ENCODE measurements around the gene RNF157.
A peak's percentile ranks its signal among the peaks of the same experiment; 100 is the strongest.

The RNF157 gene

GRCh38 chr17:76121932-76122430, 118.3 kb downstream of the RNF157 start:
- TF ChIP-seq ZFX (IDR thresholded peaks at IDR 0.05) (no peak), CTCF (conservative IDR thresholded peaks at IDR 0.05) (no peak)
- H3K27ac ChIP-seq: peak overlapping the region; percentile 29

DNA sequence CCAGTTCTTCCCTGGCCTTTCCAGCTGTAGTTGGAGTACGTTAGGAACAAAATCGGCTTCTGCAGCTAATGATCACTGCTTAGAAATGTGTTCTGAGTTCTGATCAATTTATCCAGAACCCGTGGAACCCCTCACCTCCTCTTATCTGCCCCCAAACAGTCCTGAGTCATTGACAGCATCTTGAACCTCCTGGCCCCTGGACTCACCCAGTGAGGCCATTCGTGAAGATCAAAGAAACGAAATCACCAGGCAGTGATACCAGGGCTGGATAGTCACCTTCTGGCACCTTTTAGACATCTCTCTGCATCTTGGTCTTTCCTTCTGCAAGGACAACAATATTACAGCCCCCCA, 119.7 kb downstream of the RNF157 start:
- no peak overlapping the region for H3K27ac ChIP-seq
- TF ChIP-seq CTCF (conservative IDR thresholded peaks at IDR 0.05): no peak
- no peak for TF ChIP-seq ZFX (IDR thresholded peaks at IDR 0.05)

DNA sequence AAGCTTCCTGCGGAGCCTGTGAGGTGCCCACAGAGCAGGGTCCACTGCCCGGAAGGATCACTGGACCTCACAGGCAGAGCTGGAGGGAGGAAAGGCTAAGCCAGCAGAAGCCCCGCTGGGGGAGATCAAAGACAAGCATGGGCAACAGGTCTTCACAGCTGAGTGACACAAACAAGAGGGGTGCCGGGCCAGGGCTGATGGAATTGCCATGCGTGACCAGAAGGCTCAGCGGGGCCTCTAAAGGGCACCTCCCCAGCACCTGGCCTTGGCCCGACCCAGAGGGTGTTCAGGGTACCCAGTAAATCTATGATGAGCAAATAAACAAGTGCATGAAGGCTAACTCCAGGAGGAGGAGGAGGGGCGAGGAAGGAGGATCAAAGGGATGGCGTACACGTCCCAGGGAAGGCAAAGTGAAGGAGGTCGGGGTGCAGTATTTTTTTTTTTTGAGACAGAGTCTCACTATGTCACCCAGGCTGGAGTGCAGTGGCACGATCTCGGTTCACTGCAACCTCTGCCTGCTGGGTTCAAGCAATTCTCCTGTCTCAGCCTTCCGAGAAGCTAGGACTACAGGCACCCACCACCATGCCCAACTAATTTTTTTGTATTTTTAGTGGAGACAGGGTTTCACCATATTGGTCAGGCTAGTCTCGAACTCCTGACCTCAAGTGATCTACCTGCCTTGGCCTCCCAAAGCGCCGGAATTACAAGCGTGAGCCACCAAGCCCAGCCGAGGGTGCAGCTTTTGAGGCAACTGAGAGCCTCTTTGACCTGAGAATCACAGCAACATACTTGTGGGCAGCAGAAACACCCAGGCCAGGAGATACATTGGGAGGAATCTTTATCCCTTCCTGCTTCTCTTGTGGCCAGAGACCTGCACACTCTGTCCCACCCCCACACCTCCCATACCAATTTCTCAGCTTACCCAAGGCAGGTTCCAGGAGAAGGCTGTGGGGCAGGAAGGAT, 120.6 kb downstream of the RNF157 start:
- TF ChIP-seq ZFX (IDR thresholded peaks at IDR 0.05) (no peak), CTCF (conservative IDR thresholded peaks at IDR 0.05) (no peak)

GRCh38 chr17:76115138-76115754, 125.0 kb downstream of the RNF157 start:
- H3K27ac ChIP-seq: no peak overlapping the region
- no peak for TF ChIP-seq CTCF (conservative IDR thresholded peaks at IDR 0.05)

More for the DNA sequence above, 120.6 kb downstream of the RNF157 start:
- H3K27ac ChIP-seq: no peak overlapping the region

GRCh38 chr17:76111956-76112355, 128.3 kb downstream of the RNF157 start:
- H3K27ac ChIP-seq: no peak overlapping the region
- TF ChIP-seq CTCF (conservative IDR thresholded peaks at IDR 0.05): no peak

- no peak for TF ChIP-seq ZFX (IDR thresholded peaks at IDR 0.05)
- TF ChIP-seq CTCF (conservative IDR thresholded peaks at IDR 0.05): no peak; the same call in 1 of the 2 replicates
- H3K27ac ChIP-seq: no peak overlapping the region
These were observed 132.8 kb downstream of the RNF157 start for GRCh38 chr17:76107509-76107908.

- TF ChIP-seq CTCF (conservative IDR thresholded peaks at IDR 0.05) (no peak), ZFX (IDR thresholded peaks at IDR 0.05) (no peak)
- no peak overlapping the region for H3K27ac ChIP-seq
These were observed 133.6 kb downstream of the RNF157 start for GRCh38 chr17:76106703-76107102.
